ENCODE results near the gene DHODH.

Gene DHODH

GRCh38 chr16:72061564-72061963, 53.0 kb downstream of the DHODH start:
- no peak for DNase-seq
- Histone ChIP-seq H3K79me2 (ENCODE audit: low read length) (no peaks in the 10 kb centered on the region), H3K27me3 (replicated peaks; ENCODE audit: insufficient read depth, low read length) (no peaks in the 10 kb centered on the region), H3K9ac (ENCODE audit: low read length) (no peak overlapping the region), H3K4me2 (ENCODE audit: low read depth, low read length) (no peak overlapping the region), H3K4me3 (ENCODE audit: low read length) (no peak overlapping the region), H2AFZ (ENCODE audit: low read length) (no peak overlapping the region), H3K27ac (ENCODE audit: low read length) (no peak overlapping the region), H3F3A (ENCODE audit: insufficient read depth, low read length) (no peaks in the 10 kb centered on the region), H4K20me1 (ENCODE audit: insufficient read depth, low read length) (no peaks in the 10 kb centered on the region), H3K36me3 (replicated peaks; ENCODE audit: insufficient read depth, low read length) (no peaks in the 10 kb centered on the region), H3K4me1 (ENCODE audit: low read length) (no peaks in the 10 kb centered on the region), H3K9me2 (replicated peaks; ENCODE audit: insufficient read depth, low read length) (no peaks in the 10 kb centered on the region), H3K9me3 (replicated peaks; ENCODE audit: insufficient read depth, low read length) (no peaks in the 10 kb centered on the region)
- TF ChIP-seq EZH2phosphoT487 (IDR thresholded peaks at IDR 0.05; ENCODE audit: low read length) (no peak), EZH2 (optimal IDR thresholded peaks at IDR 0.05; ENCODE audit: low read depth, low read length) (no peak)
- TF ChIP-seq, protein P1, sequence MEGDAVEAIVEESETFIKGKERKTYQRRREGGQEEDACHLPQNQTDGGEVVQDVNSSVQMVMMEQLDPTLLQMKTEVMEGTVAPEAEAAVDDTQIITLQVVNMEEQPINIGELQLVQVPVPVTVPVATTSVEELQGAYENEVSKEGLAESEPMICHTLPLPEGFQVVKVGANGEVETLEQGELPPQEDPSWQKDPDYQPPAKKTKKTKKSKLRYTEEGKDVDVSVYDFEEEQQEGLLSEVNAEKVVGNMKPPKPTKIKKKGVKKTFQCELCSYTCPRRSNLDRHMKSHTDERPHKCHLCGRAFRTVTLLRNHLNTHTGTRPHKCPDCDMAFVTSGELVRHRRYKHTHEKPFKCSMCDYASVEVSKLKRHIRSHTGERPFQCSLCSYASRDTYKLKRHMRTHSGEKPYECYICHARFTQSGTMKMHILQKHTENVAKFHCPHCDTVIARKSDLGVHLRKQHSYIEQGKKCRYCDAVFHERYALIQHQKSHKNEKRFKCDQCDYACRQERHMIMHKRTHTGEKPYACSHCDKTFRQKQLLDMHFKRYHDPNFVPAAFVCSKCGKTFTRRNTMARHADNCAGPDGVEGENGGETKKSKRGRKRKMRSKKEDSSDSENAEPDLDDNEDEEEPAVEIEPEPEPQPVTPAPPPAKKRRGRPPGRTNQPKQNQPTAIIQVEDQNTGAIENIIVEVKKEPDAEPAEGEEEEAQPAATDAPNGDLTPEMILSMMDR (IDR thresholded peaks at IDR 0.05; ENCODE audit: low read length): no peak

DNA sequence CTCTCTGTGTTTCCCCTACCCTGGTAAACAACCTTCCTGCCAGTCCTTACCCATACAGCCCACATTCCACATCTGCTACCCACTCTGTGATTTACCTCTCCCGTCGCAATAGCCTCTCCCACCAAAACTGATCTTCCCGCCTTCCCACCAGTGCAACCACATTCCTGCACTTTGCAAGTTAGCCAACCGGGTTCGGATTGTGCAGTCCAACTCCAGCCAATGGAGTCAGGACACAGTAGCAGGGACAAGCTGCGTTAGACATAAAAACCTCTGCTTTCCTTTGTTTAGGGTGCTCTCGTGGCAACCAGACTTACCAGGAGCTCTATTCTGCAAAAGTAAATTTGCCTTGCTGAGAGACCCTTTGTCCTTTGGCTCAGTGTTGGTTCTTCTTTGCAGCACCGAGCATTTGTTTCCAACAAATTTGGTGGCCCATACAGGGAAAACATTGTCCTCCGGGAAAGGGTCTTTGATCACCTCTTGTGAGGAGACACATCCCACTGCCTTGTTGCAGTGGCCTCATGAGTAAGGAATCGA, 55.9 kb downstream of the DHODH start:
- TF ChIP-seq, protein P1 (IDR thresholded peaks at IDR 0.05; ENCODE audit: low read length): no peak
- no peak for TF ChIP-seq EZH2 (optimal IDR thresholded peaks at IDR 0.05; ENCODE audit: low read depth, low read length)
- TF ChIP-seq EZH2phosphoT487 (IDR thresholded peaks at IDR 0.05; ENCODE audit: low read length): no peak
- no peaks in the 10 kb centered on the region for H3F3A ChIP-seq (ENCODE audit: insufficient read depth, low read length)
- H3K4me3 ChIP-seq (ENCODE audit: low read length): no peak overlapping the region
- H3K4me1 ChIP-seq (ENCODE audit: low read length): no peaks in the 10 kb centered on the region
- no peaks in the 10 kb centered on the region for H3K9me2 ChIP-seq (replicated peaks; ENCODE audit: insufficient read depth, low read length)
- no peaks in the 10 kb centered on the region for H3K27me3 ChIP-seq (replicated peaks; ENCODE audit: insufficient read depth, low read length)
- no peak overlapping the region for H3K9ac ChIP-seq (ENCODE audit: low read length)
- H3K36me3 ChIP-seq (replicated peaks; ENCODE audit: insufficient read depth, low read length): no peaks in the 10 kb centered on the region
- H3K4me2 ChIP-seq (ENCODE audit: low read depth, low read length): no peak overlapping the region
- no peak overlapping the region for H2AFZ ChIP-seq (ENCODE audit: low read length)
- no peak overlapping the region for H3K27ac ChIP-seq (ENCODE audit: low read length)
- no peaks in the 10 kb centered on the region for H3K79me2 ChIP-seq (ENCODE audit: low read length)
- DNase-seq: no peak
- H4K20me1 ChIP-seq (ENCODE audit: insufficient read depth, low read length): no peaks in the 10 kb centered on the region
- no peaks in the 10 kb centered on the region for H3K9me3 ChIP-seq (replicated peaks; ENCODE audit: insufficient read depth, low read length)

DNA sequence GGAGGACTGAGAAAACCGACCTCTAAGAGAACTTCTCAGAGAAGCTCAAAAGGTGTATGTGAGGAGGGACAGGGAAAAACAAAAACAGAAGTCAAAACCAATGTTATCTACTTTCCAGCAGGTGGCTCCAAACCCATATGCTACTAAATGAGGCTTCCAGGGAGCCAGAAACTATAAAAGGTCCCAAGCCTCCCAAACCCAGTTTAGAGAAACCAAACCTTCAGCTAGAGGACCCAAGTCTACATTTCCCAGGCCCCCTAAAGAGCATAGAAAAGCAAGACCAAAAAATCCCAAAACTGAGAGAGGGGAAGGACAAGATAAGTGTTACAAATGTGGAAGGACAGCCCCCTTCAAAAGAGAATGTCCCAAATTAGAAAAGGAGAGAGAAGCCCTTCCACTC, 58.2 kb downstream of the DHODH start:
- no peak overlapping the region for H3K9ac ChIP-seq (ENCODE audit: low read length)
- H3K4me3 ChIP-seq (ENCODE audit: low read length): no peak overlapping the region
- no peaks in the 10 kb centered on the region for H3K27me3 ChIP-seq (replicated peaks; ENCODE audit: insufficient read depth, low read length)
- TF ChIP-seq, protein P1 (IDR thresholded peaks at IDR 0.05; ENCODE audit: low read length): peak; percentile 63
- TF ChIP-seq EZH2 (optimal IDR thresholded peaks at IDR 0.05; ENCODE audit: low read depth, low read length): no peak
- H3K4me2 ChIP-seq (ENCODE audit: low read depth, low read length): no peak overlapping the region
- H4K20me1 ChIP-seq (ENCODE audit: insufficient read depth, low read length): no peaks in the 10 kb centered on the region
- peak; percentile 41 for DNase-seq
- no peak overlapping the region for H3K27ac ChIP-seq (ENCODE audit: low read length)
- H3K79me2 ChIP-seq (ENCODE audit: low read length): no peaks in the 10 kb centered on the region
- no peak overlapping the region for H2AFZ ChIP-seq (ENCODE audit: low read length)
- no peaks in the 10 kb centered on the region for H3K4me1 ChIP-seq (ENCODE audit: low read length)
- no peaks in the 10 kb centered on the region for H3K9me3 ChIP-seq (replicated peaks; ENCODE audit: insufficient read depth, low read length)
- H3F3A ChIP-seq (ENCODE audit: insufficient read depth, low read length): no peaks in the 10 kb centered on the region
- H3K36me3 ChIP-seq (replicated peaks; ENCODE audit: insufficient read depth, low read length): no peaks in the 10 kb centered on the region
- no peaks in the 10 kb centered on the region for H3K9me2 ChIP-seq (replicated peaks; ENCODE audit: insufficient read depth, low read length)
